Fibroblast of lung (primary cell): ENCODE data around the gene TBC1D12. TPM values are rescaled to one million over a fixed set of nuclear protein-coding genes. Genes with fewer than 3 reads are reported as not detected.

Source experiments
- DNase-seq, 2 donors: peaks; one replicate each; pipeline versions ENCODE4 v3.0.0 to v3.0.0-alpha.2; 2010; ENCODE audit warnings: low read depth in 2 of 2
- H2AFZ ChIP-seq: 2 replicates; pipeline ENCODE4 v1.5.1; 2012; ENCODE audit warnings: low read length, control low read depth, inconsistent platforms
- H3K27ac ChIP-seq: 2 replicates; pipeline ENCODE4 v1.5.1; 2011; ENCODE audit warnings: low read length, control low read depth; ENCODE audit not compliant: insufficient read depth
- H3K27me3 ChIP-seq: 2 replicates; pipeline ENCODE4 v1.5.1; 2011; ENCODE audit warnings: mild to moderate bottlenecking, low read length; ENCODE audit not compliant: control insufficient read depth, insufficient read depth
- H3K36me3 ChIP-seq: 2 replicates; pipeline ENCODE4 v1.5.1; 2011; ENCODE audit warnings: low read length; ENCODE audit not compliant: control insufficient read depth, insufficient read depth
- H3K4me1 ChIP-seq: 2 replicates; pipeline ENCODE4 v1.5.1; 2011; ENCODE audit warnings: low read length; ENCODE audit not compliant: control insufficient read depth, insufficient read depth; ENCODE audit errors: extremely low read depth
- H3K4me2 ChIP-seq: 2 replicates; pipeline ENCODE4 v1.5.1; 2011; ENCODE audit warnings: low read length, control low read depth; ENCODE audit not compliant: insufficient read depth; ENCODE audit errors: extremely low read depth
- H3K4me3 ChIP-seq, 4 experiments: fragments of 200-600 bp in 1 of 4; sonication (generic) in 1 of 4; replicated peaks in 1 of 4; 2 replicates each; pipeline ENCODE4 v1.5.1; 2011 to 2016; ENCODE audit warnings: low read length in 4 of 4, low read depth in 3 of 4, mild to moderate bottlenecking in 3 of 4, control low read depth in 2 of 4, inconsistent platforms in 1 of 4, mixed read lengths in 1 of 4; ENCODE audit not compliant: insufficient read depth in 1 of 4; ENCODE audit errors: control extremely low read depth in 1 of 4
- H3K79me2 ChIP-seq: 2 replicates; pipeline ENCODE4 v1.5.1; 2012; ENCODE audit warnings: mild to moderate bottlenecking, low read length, inconsistent platforms; ENCODE audit not compliant: control insufficient read depth, insufficient read depth
- H3K9ac ChIP-seq: 2 replicates; pipeline ENCODE4 v1.5.1; 2011; ENCODE audit warnings: mild to moderate bottlenecking, low read length, control low read depth; ENCODE audit not compliant: insufficient read depth
- H3K9me3 ChIP-seq: 2 replicates; pipeline ENCODE4 v1.5.1; 2012; ENCODE audit warnings: low read depth, low read length; ENCODE audit not compliant: control insufficient read depth, insufficient read depth
- H4K20me1 ChIP-seq: 2 replicates; pipeline ENCODE4 v1.5.1; 2011; ENCODE audit warnings: low read length; ENCODE audit not compliant: control insufficient read depth, insufficient read depth; ENCODE audit errors: extremely low read depth
- EZH2 ChIP-seq: IDR thresholded peaks from 2 replicates; pipeline ENCODE4 v1.5.1; 2012; ENCODE audit warnings: low read length, control low read depth, mild to moderate bottlenecking; ENCODE audit errors: missing control alignments
- polyA plus RNA-seq, 2 donors: library from polyadenylated mRNA; depleted of rRNA in 1 of 2; stranded (reverse) in 1 of 2; unstranded in 1 of 2; fragments of >200 nt; gene quantifications; 2 replicates each; pipeline ENCODE4 v1.2.1, GENCODE V29; 2011 to 2012; ENCODE audit warnings: missing spikeins in 1 of 2
- total RNA-seq: library from RNA; depleted of rRNA; stranded (reverse); fragments of >200 nt; gene quantifications from 2 replicates; pipeline ENCODE4 v1.2.1, GENCODE V29; 2014
- TF ChIP-seq, protein P1 (sequence below), 2 donors: IDR thresholded peaks in 1 of 2; conservative IDR thresholded peaks in 1 of 2; 1 replicate in 1 of 2; 2 replicates in 1 of 2; pipeline ENCODE4 v1.5.1; 2011 to 2012; ENCODE audit warnings: low read length in 2 of 2, control low read depth in 1 of 2, inconsistent platforms in 1 of 2, low read depth in 1 of 2, mild to moderate bottlenecking in 1 of 2

TBC1D12 gene
- total and polyA plus RNA-seq, 2 donors (not counting 1 experiment from before 2014, with no cell fraction given), result 7.8 to 13.9 TPM

DNA sequence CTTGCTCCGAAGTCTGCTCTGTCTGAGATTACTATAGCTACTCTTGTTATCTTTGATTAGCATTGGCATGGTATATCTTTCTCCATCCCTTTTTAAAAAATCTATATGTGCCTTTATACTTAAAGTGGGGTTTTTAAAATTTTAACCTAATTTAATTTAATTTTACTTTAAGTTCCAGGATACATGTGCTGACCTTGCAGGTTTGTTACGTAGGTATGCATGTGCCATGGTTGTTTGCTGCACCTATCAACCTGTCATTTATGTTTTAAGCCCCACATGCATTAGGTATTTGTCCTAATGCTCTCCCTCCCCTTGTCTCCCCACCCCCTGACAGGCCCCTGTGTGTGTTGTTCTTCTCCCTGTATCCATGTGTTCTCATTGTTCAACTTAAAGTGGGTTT is 54.6 kb downstream of the TBC1D12 start:
- Histone ChIP-seq H3K36me3 (no peaks in the 10 kb centered on the region), H3K79me2 (no peaks in the 10 kb centered on the region), H3K27ac (no peak overlapping the region), H3K9me3 (no peaks in the 10 kb centered on the region), H3K27me3 (no peaks in the 10 kb centered on the region), H3K9ac (no peak overlapping the region), H2AFZ (no peak overlapping the region), H3K4me2 (no peak overlapping the region), H3K4me3 (no peak overlapping the region), H3K4me1 (no peaks in the 10 kb centered on the region), H4K20me1 (no peaks in the 10 kb centered on the region)
- TF ChIP-seq EZH2, result no peak
- TF ChIP-seq, protein P1, sequence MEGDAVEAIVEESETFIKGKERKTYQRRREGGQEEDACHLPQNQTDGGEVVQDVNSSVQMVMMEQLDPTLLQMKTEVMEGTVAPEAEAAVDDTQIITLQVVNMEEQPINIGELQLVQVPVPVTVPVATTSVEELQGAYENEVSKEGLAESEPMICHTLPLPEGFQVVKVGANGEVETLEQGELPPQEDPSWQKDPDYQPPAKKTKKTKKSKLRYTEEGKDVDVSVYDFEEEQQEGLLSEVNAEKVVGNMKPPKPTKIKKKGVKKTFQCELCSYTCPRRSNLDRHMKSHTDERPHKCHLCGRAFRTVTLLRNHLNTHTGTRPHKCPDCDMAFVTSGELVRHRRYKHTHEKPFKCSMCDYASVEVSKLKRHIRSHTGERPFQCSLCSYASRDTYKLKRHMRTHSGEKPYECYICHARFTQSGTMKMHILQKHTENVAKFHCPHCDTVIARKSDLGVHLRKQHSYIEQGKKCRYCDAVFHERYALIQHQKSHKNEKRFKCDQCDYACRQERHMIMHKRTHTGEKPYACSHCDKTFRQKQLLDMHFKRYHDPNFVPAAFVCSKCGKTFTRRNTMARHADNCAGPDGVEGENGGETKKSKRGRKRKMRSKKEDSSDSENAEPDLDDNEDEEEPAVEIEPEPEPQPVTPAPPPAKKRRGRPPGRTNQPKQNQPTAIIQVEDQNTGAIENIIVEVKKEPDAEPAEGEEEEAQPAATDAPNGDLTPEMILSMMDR (conservative IDR thresholded peaks at IDR 0.05 in 1 of 2, IDR thresholded peaks at IDR 0.05 in 1 of 2; ENCODE audit: low read depth in 1 of 2, low read length in 2 of 2), result no peak
- DNase-seq, result no peak

DNA sequence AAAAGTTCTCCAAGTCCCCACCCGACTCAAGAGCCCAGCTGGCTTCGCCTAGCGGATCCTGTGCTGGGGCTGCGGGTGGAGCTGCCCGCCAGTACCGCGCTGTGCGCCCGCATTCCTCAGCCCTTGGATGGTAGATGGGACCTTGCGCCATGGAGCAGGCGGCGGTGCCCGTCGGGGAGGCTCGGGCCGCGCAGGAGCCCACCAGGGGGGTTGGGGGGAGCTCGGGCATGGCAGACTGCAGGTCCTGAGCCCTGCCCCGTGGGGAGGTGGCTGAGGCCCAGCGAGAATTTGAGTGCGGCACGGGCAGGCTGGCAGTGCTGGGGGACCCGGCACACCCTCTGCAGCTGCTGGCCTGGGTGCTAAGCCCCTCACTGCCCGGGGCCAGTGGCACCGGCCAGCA is 57.0 kb downstream of the TBC1D12 start:
- H3K36me3 ChIP-seq, result no peaks in the 10 kb centered on the region
- DNase-seq, result no peak

DNA sequence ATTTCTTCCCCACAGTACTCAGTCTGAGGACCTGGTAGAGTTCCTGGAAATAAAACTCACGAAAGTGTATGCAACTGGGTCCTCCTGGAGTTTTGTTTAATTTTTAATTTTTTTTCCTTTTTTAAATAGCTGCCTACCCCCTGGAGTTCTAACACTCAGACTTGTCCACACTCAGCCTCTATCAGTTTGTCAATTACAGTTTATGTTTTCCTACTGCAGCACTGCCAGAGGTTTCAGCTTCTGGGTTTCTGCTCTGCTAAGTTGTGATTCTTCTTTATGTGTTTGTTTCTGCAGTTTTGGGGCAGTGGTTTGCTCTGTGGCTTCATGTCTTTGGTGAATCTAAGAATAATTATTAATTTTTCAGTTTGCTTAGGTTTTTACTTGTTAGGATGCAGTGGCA is 59.2 kb downstream of the TBC1D12 start:
- H3K36me3 ChIP-seq, result no peaks in the 10 kb centered on the region
- H2AFZ ChIP-seq, result no peak overlapping the region
- H3K27ac ChIP-seq, result no peak overlapping the region
- H3K4me1 ChIP-seq, result no peaks in the 10 kb centered on the region
- no peaks in the 10 kb centered on the region for H3K9me3 ChIP-seq
- H3K4me3 ChIP-seq, result no peak overlapping the region
- H3K79me2 ChIP-seq, result no peaks in the 10 kb centered on the region
- no peaks in the 10 kb centered on the region for H3K27me3 ChIP-seq
- H4K20me1 ChIP-seq, result no peaks in the 10 kb centered on the region
- H3K9ac ChIP-seq, result no peak overlapping the region
- TF ChIP-seq, protein P1 (conservative IDR thresholded peaks at IDR 0.05 in 1 of 2, IDR thresholded peaks at IDR 0.05 in 1 of 2; ENCODE audit: low read depth in 1 of 2, low read length in 2 of 2), result no peak
- no peak for TF ChIP-seq EZH2
- H3K4me2 ChIP-seq, result no peak overlapping the region
- no peak for DNase-seq

More for the DNA sequence above, 57.0 kb downstream of the TBC1D12 start:
- H3K79me2 ChIP-seq, result no peaks in the 10 kb centered on the region
- H4K20me1 ChIP-seq, result no peaks in the 10 kb centered on the region
- H2AFZ ChIP-seq, result no peak overlapping the region
- H3K4me2 ChIP-seq, result no peak overlapping the region
- no peak overlapping the region for H3K4me3 ChIP-seq
- H3K9me3 ChIP-seq, result no peaks in the 10 kb centered on the region
- no peaks in the 10 kb centered on the region for H3K4me1 ChIP-seq
- no peak overlapping the region for H3K9ac ChIP-seq
- no peaks in the 10 kb centered on the region for H3K27me3 ChIP-seq
- H3K27ac ChIP-seq, result no peak overlapping the region
- TF ChIP-seq EZH2, result no peak
- TF ChIP-seq, protein P1 (conservative IDR thresholded peaks at IDR 0.05 in 1 of 2, IDR thresholded peaks at IDR 0.05 in 1 of 2; ENCODE audit: low read depth in 1 of 2, low read length in 2 of 2), result no peak
